Activated gamma-delta T cell treated with anti-CD3 and anti-CD28 coated beads, Interleukin-2, amount 50 U/mL, for 16 hours (primary cell): ENCODE data around the gene PTPRF.
"Not testable (repeated sequence)": the region's sequence is repeated elsewhere in the genome, so short reads cannot be mapped to it uniquely, and the experiment has no call there.

Experiments used
- DNase-seq: peaks from one replicate; pipeline ENCODE4 v3.0.0-alpha.2; 2020; ENCODE audit warnings: low read depth

PTPRF gene

GRCh38 chr1:43530483-43531106 lies at the start of gene PTPRF:
Gene PTPRF (plus strand): TSS chr1:43530883. CDS start chr1:43545076, 14,193 bp downstream.
- no peak for DNase-seq

- no peak for DNase-seq
Observed at GRCh38 chr1:43481491-43481890, 49.2 kb upstream of the PTPRF start.

- DNase-seq, result no peak
Observed at GRCh38 chr1:43482215-43482614, 48.5 kb upstream of the PTPRF start.

- no peak for DNase-seq
Observed at GRCh38 chr1:43484367-43484766, 46.3 kb upstream of the PTPRF start.

- DNase-seq, result no peak
Observed at GRCh38 chr1:43488165-43488564, 42.5 kb upstream of the PTPRF start.

- DNase-seq, result no peak
Observed at GRCh38 chr1:43491061-43491460, 39.6 kb upstream of the PTPRF start.

GRCh38 chr1:43492826-43493225 lies 37.9 kb upstream of the PTPRF start:
- no peak for DNase-seq

- DNase-seq, result no peak
Observed at GRCh38 chr1:43493661-43494450, 36.8 kb upstream of the PTPRF start.

GRCh38 chr1:43495204-43495603 lies 35.5 kb upstream of the PTPRF start:
- DNase-seq, result no peak

GRCh38 chr1:43499898-43500297 lies 30.8 kb upstream of the PTPRF start:
- no peak for DNase-seq

- not testable (repeated sequence) for DNase-seq
Observed at GRCh38 chr1:43501806-43502205, 28.9 kb upstream of the PTPRF start.

- DNase-seq, result no peak
Observed at GRCh38 chr1:43503534-43503933, 27.1 kb upstream of the PTPRF start.

- no peak for DNase-seq
Observed at GRCh38 chr1:43505077-43505780, 25.5 kb upstream of the PTPRF start.

GRCh38 chr1:43506233-43506632 lies 24.4 kb upstream of the PTPRF start:
- no peak for DNase-seq

- no peak for DNase-seq
Observed at GRCh38 chr1:43507296-43508295, 23.1 kb upstream of the PTPRF start.

GRCh38 chr1:43509007-43509739 lies 21.5 kb upstream of the PTPRF start:
- no peak for DNase-seq

- no peak for DNase-seq
Observed at GRCh38 chr1:43509740-43510375, 20.8 kb upstream of the PTPRF start.

GRCh38 chr1:43510621-43511020 lies 20.1 kb upstream of the PTPRF start:
- no peak for DNase-seq

GRCh38 chr1:43511394-43511793 lies 19.3 kb upstream of the PTPRF start:
- DNase-seq, result no peak

GRCh38 chr1:43512133-43512532 lies 18.6 kb upstream of the PTPRF start:
- DNase-seq, result no peak

- no peak for DNase-seq
Observed at GRCh38 chr1:43512681-43513080, 18.0 kb upstream of the PTPRF start.
